ENCODE data around the gene RPAP3. TPM values are rescaled to one million over a fixed set of nuclear protein-coding genes. Genes with fewer than 3 reads are reported as not detected.

Gene RPAP3
- polyA plus RNA-seq, 1 donor from 2014 or later = 39.7 TPM

- Histone ChIP-seq H3K4me3 (ENCODE audit: low read length) (no peak overlapping the region), H3K27ac (ENCODE audit: low read length) (no peak overlapping the region), H2AFZ (ENCODE audit: low read depth, low read length) (no peak overlapping the region), H3K4me2 (ENCODE audit: low read length) (no peak overlapping the region), H3K9me2 (ENCODE audit: insufficient read depth, low read length) (no peaks in the 10 kb centered on the region), H3K79me2 (replicated peaks; ENCODE audit: insufficient read depth, low read length) (no peaks in the 10 kb centered on the region), H3F3A (ENCODE audit: insufficient read depth, low read length, poor library complexity, severe bottlenecking) (no peaks in the 10 kb centered on the region), H3K9me3 (ENCODE audit: low read length) (no peaks in the 10 kb centered on the region), H3K36me3 (ENCODE audit: insufficient read depth, low read length) (no peaks in the 10 kb centered on the region), H4K20me1 (ENCODE audit: insufficient read depth) (no peaks in the 10 kb centered on the region), H3K27me3 (ENCODE audit: insufficient read depth, low read depth, low read length) (no peaks in the 10 kb centered on the region), H3K9ac (ENCODE audit: low read length) (no peak overlapping the region)
- TF ChIP-seq, protein P1, sequence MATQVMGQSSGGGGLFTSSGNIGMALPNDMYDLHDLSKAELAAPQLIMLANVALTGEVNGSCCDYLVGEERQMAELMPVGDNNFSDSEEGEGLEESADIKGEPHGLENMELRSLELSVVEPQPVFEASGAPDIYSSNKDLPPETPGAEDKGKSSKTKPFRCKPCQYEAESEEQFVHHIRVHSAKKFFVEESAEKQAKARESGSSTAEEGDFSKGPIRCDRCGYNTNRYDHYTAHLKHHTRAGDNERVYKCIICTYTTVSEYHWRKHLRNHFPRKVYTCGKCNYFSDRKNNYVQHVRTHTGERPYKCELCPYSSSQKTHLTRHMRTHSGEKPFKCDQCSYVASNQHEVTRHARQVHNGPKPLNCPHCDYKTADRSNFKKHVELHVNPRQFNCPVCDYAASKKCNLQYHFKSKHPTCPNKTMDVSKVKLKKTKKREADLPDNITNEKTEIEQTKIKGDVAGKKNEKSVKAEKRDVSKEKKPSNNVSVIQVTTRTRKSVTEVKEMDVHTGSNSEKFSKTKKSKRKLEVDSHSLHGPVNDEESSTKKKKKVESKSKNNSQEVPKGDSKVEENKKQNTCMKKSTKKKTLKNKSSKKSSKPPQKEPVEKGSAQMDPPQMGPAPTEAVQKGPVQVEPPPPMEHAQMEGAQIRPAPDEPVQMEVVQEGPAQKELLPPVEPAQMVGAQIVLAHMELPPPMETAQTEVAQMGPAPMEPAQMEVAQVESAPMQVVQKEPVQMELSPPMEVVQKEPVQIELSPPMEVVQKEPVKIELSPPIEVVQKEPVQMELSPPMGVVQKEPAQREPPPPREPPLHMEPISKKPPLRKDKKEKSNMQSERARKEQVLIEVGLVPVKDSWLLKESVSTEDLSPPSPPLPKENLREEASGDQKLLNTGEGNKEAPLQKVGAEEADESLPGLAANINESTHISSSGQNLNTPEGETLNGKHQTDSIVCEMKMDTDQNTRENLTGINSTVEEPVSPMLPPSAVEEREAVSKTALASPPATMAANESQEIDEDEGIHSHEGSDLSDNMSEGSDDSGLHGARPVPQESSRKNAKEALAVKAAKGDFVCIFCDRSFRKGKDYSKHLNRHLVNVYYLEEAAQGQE (IDR thresholded peaks at IDR 0.05; ENCODE audit: borderline replicate concordance) = no peak
- no peak for TF ChIP-seq EZH2 (IDR thresholded peaks at IDR 0.05; ENCODE audit: borderline replicate concordance, insufficient read depth, low read length, poor library complexity, severe bottlenecking)
- TF ChIP-seq, protein P2, sequence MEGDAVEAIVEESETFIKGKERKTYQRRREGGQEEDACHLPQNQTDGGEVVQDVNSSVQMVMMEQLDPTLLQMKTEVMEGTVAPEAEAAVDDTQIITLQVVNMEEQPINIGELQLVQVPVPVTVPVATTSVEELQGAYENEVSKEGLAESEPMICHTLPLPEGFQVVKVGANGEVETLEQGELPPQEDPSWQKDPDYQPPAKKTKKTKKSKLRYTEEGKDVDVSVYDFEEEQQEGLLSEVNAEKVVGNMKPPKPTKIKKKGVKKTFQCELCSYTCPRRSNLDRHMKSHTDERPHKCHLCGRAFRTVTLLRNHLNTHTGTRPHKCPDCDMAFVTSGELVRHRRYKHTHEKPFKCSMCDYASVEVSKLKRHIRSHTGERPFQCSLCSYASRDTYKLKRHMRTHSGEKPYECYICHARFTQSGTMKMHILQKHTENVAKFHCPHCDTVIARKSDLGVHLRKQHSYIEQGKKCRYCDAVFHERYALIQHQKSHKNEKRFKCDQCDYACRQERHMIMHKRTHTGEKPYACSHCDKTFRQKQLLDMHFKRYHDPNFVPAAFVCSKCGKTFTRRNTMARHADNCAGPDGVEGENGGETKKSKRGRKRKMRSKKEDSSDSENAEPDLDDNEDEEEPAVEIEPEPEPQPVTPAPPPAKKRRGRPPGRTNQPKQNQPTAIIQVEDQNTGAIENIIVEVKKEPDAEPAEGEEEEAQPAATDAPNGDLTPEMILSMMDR (IDR thresholded peaks at IDR 0.05; ENCODE audit: poor library complexity, severe bottlenecking) = no peak
Observed at GRCh38 chr12:47736216-47736615, 30.4 kb upstream of the RPAP3 start.

DNA sequence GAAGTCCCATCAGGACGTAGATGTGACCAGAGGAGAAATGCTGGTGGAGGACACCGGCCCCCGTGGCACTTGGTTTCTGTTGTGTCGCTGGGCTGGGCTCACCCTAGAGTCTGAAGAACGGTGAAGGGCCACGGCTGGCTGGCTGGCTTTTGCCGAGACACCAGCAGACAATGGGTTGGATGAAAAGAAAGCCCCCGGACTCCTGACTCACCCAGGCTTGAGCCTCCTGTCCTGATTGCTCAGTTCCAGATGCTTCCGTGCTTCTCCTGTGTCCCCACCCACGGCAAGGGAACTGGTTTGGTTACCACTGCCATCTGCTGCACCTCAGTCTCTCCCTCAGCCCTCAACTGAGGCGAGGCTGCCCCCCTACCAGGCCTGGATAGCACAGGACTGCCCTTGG is 29.8 kb upstream of the RPAP3 start:
- no peak overlapping the region for H3K4me2 ChIP-seq (ENCODE audit: low read length)
- no peak for TF ChIP-seq SMC3 (conservative IDR thresholded peaks at IDR 0.05; ENCODE audit: poor library complexity)
- TF ChIP-seq POLR2AphosphoS5 (IDR thresholded peaks at IDR 0.05) = no peak
- no peak for TF ChIP-seq MXI1 (conservative IDR thresholded peaks at IDR 0.05; ENCODE audit: poor library complexity, severe bottlenecking)
- TF ChIP-seq, protein P2 (IDR thresholded peaks at IDR 0.05; ENCODE audit: poor library complexity, severe bottlenecking) = no peak
- TF ChIP-seq EZH2 (IDR thresholded peaks at IDR 0.05; ENCODE audit: borderline replicate concordance, insufficient read depth, low read length, poor library complexity, severe bottlenecking) = no peak
- TF ChIP-seq RAD21 (conservative IDR thresholded peaks at IDR 0.05) = no peak
- TF ChIP-seq, protein P1 (IDR thresholded peaks at IDR 0.05; ENCODE audit: borderline replicate concordance) = no peak
- TF ChIP-seq EP300 (conservative IDR thresholded peaks at IDR 0.05; ENCODE audit: poor library complexity, severe bottlenecking) = no peak
- TF ChIP-seq TAF1 (IDR thresholded peaks at IDR 0.05; ENCODE audit: low read depth) = no peak
- no peak overlapping the region for H2AFZ ChIP-seq (ENCODE audit: low read depth, low read length)
- H3K9ac ChIP-seq (ENCODE audit: low read length) = no peak overlapping the region
- no peaks in the 10 kb centered on the region for H3K9me3 ChIP-seq (ENCODE audit: low read length)
- H3F3A ChIP-seq (ENCODE audit: insufficient read depth, low read length, poor library complexity, severe bottlenecking) = no peaks in the 10 kb centered on the region
- H3K27ac ChIP-seq (ENCODE audit: low read length) = no peak overlapping the region
- no peaks in the 10 kb centered on the region for H3K36me3 ChIP-seq (ENCODE audit: insufficient read depth, low read length)
- no peaks in the 10 kb centered on the region for H3K79me2 ChIP-seq (replicated peaks; ENCODE audit: insufficient read depth, low read length)
- no peaks in the 10 kb centered on the region for H3K9me2 ChIP-seq (ENCODE audit: insufficient read depth, low read length)
- H3K4me3 ChIP-seq (ENCODE audit: low read length) = no peak overlapping the region
- H4K20me1 ChIP-seq (ENCODE audit: insufficient read depth) = no peaks in the 10 kb centered on the region
- no peaks in the 10 kb centered on the region for H3K27me3 ChIP-seq (ENCODE audit: insufficient read depth, low read depth, low read length)
